ENCODE measurements around the gene KRT74. TPM values are rescaled to one million over a fixed set of nuclear protein-coding genes. Genes with fewer than 3 reads are reported as not detected.

KRT74 gene
- total RNA-seq, 1 experiment from 2014 or later = not detected

GRCh38 chr12:52533686-52534470 lies 39.8 kb downstream of the KRT74 start:
- Mint-ChIP-seq H3K4me3 (no peak overlapping the region), H3K27ac (no peak overlapping the region), H3K9me3 (no peaks in the 10 kb centered on the region), H3K4me1 (no peaks in the 10 kb centered on the region), H3K27me3 (ENCODE audit: low read depth) (no peaks in the 10 kb centered on the region), H3K36me3 (no peaks in the 10 kb centered on the region)
- TF ChIP-seq, protein P1, sequence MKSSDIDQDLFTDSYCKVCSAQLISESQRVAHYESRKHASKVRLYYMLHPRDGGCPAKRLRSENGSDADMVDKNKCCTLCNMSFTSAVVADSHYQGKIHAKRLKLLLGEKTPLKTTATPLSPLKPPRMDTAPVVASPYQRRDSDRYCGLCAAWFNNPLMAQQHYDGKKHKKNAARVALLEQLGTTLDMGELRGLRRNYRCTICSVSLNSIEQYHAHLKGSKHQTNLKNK (CRISPR knock-in tag; IDR thresholded peaks at IDR 0.05) = no peak
- no peak for TF ChIP-seq IRF1 (CRISPR knock-in tag; IDR thresholded peaks at IDR 0.05)
- no peak for TF ChIP-seq FOXP1 (CRISPR knock-in tag; IDR thresholded peaks at IDR 0.05; ENCODE audit: borderline replicate concordance)
- no peak for TF ChIP-seq NFE2L1 (CRISPR knock-in tag; IDR thresholded peaks at IDR 0.05)
- TF ChIP-seq ZNF219 (CRISPR knock-in tag; IDR thresholded peaks at IDR 0.05; ENCODE audit: borderline replicate concordance) = no peak
- no peak for TF ChIP-seq GTF2I (CRISPR knock-in tag; conservative IDR thresholded peaks at IDR 0.05)
- TF ChIP-seq JUN (CRISPR knock-in tag; IDR thresholded peaks at IDR 0.05) = no peak
- TF ChIP-seq, protein P2, sequence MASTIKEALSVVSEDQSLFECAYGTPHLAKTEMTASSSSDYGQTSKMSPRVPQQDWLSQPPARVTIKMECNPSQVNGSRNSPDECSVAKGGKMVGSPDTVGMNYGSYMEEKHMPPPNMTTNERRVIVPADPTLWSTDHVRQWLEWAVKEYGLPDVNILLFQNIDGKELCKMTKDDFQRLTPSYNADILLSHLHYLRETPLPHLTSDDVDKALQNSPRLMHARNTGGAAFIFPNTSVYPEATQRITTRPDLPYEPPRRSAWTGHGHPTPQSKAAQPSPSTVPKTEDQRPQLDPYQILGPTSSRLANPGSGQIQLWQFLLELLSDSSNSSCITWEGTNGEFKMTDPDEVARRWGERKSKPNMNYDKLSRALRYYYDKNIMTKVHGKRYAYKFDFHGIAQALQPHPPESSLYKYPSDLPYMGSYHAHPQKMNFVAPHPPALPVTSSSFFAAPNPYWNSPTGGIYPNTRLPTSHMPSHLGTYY (CRISPR knock-in tag; IDR thresholded peaks at IDR 0.05) = no peak
- TF ChIP-seq ZNF263 (CRISPR knock-in tag; IDR thresholded peaks at IDR 0.05; ENCODE audit: low read depth) = no peak
- no peak for TF ChIP-seq ZNF671 (CRISPR knock-in tag; IDR thresholded peaks at IDR 0.05)
- TF ChIP-seq OVOL2 (CRISPR knock-in tag; IDR thresholded peaks at IDR 0.05; ENCODE audit: borderline replicate concordance) = no peak
- TF ChIP-seq, protein P3, sequence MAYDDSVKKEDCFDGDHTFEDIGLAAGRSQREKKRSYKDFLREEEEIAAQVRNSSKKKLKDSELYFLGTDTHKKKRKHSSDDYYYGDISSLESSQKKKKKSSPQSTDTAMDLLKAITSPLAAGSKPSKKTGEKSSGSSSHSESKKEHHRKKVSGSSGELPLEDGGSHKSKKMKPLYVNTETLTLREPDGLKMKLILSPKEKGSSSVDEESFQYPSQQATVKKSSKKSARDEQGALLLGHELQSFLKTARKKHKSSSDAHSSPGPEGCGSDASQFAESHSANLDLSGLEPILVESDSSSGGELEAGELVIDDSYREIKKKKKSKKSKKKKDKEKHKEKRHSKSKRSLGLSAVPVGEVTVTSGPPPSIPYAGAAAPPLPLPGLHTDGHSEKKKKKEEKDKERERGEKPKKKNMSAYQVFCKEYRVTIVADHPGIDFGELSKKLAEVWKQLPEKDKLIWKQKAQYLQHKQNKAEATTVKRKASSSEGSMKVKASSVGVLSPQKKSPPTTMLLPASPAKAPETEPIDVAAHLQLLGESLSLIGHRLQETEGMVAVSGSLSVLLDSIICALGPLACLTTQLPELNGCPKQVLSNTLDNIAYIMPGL (CRISPR knock-in tag; IDR thresholded peaks at IDR 0.05) = no peak
- TF ChIP-seq MAX (CRISPR knock-in tag; IDR thresholded peaks at IDR 0.05) = no peak
- ChIA-PET POLR2A (interaction anchor here (0.7 kb wide), 1 partner anchor 185 kb away, joined by 4 read pairs; no protein-coding TSS in a partner anchor), CTCF (interaction anchor here (0.6 to 5.1 kb wide), 10 partner anchors 12 to 337 kb away, joined by 3 to 28 read pairs (median 4); no protein-coding TSS in a partner anchor)
- DNase-seq (ENCODE audit: low spot score) (no peak), ATAC-seq (no peak)

DNA sequence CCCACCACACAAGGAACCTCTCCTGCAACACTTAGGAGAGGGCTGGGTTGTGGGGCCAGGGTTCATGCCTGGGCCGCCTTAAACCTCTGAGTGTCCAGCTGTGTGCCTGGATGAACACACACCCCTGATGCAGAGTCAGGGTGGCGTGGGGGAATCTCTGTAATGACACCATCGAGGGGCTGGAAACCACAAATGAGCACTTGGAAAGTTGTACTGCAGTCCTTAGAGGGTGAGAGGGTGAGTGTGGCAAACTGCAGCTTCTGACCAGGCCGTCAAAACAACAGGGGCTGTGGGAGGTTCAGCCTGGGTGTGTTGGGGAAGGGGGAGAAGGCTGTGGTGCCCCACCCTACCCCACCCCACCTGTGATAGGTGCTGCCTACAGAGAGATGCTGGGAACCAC lies 41.0 kb downstream of the KRT74 start:
- Mint-ChIP-seq H3K27me3 (ENCODE audit: low read depth) (no peaks in the 10 kb centered on the region), H3K9me3 (no peaks in the 10 kb centered on the region), H3K4me1 (no peaks in the 10 kb centered on the region), H3K27ac (no peak overlapping the region), H3K36me3 (no peaks in the 10 kb centered on the region), H3K4me3 (no peak overlapping the region)
- CTCF ChIA-PET = interaction anchor here (0.7 to 5.1 kb wide), 8 partner anchors 11 to 347 kb away, joined by 3 to 28 read pairs (median 4); no protein-coding TSS in a partner anchor
- no peak for DNase-seq (ENCODE audit: low spot score)
- TF ChIP-seq CREB1 (CRISPR knock-in tag; IDR thresholded peaks at IDR 0.05) (no peak), PREB (CRISPR knock-in tag; IDR thresholded peaks at IDR 0.05; ENCODE audit: borderline replicate concordance) (no peak), ZNF232 (CRISPR knock-in tag; IDR thresholded peaks at IDR 0.05) (no peak), SMAD4 (CRISPR knock-in tag; IDR thresholded peaks at IDR 0.05) (no peak), ZNF121 (CRISPR knock-in tag; IDR thresholded peaks at IDR 0.05) (no peak), ZBTB21 (CRISPR knock-in tag; IDR thresholded peaks at IDR 0.05; ENCODE audit: borderline replicate concordance) (no peak), FOXK1 (CRISPR knock-in tag; IDR thresholded peaks at IDR 0.05) (no peak), CREM (CRISPR knock-in tag; IDR thresholded peaks at IDR 0.05) (no peak)
- TF ChIP-seq, protein P2 (CRISPR knock-in tag; IDR thresholded peaks at IDR 0.05) = no peak
- TF ChIP-seq, protein P1 (CRISPR knock-in tag; IDR thresholded peaks at IDR 0.05) = no peak
- POLR2A ChIA-PET = no interaction called here
- ATAC-seq = no peak
